Mammary epithelial cell (primary cell): Measurements from ENCODE around the gene SDHAF4.
"Not testable (repeated sequence)": the region's sequence is repeated elsewhere in the genome, so short reads cannot be mapped to it uniquely, and the experiment has no call there.

ENCODE experiments used
- EZH2 ChIP-seq: IDR thresholded peaks from 2 replicates; pipeline ENCODE4 v1.6.1; 2012; ENCODE audit warnings: low read length, inconsistent platforms, borderline replicate concordance
- TF ChIP-seq, protein P1 (sequence below), 2 donors: IDR thresholded peaks in 1 of 2; conservative IDR thresholded peaks in 1 of 2; 2 replicates each; pipeline ENCODE4 v1.5.1; 2011 to 2012; ENCODE audit warnings: inconsistent platforms in 2 of 2, low read length in 2 of 2, mild to moderate bottlenecking in 2 of 2, control low read depth in 1 of 2, low read depth in 1 of 2; ENCODE audit not compliant: insufficient read depth in 1 of 2; ENCODE audit errors: extremely low read depth in 1 of 2

DNA sequence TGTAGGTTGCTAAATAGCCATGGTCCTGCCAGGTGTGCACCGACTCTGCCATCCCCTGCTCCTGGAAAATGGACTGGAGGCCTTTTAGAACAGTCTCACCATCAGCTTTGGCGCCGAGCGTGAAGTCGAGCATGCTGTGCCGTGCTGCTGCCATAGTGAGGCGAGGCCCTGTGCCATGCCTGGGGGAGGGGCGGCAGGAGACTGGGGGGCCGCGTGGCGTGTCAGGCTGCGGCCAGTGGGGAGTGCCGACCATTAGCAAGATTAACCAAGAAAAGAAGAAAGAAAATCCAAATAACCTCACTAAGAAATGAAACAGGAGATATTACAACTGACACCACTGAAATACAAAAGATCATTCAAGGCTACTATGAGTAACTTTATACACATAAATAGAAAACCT, 42.5 kb downstream of the SDHAF4 start:
- TF ChIP-seq, protein P1, sequence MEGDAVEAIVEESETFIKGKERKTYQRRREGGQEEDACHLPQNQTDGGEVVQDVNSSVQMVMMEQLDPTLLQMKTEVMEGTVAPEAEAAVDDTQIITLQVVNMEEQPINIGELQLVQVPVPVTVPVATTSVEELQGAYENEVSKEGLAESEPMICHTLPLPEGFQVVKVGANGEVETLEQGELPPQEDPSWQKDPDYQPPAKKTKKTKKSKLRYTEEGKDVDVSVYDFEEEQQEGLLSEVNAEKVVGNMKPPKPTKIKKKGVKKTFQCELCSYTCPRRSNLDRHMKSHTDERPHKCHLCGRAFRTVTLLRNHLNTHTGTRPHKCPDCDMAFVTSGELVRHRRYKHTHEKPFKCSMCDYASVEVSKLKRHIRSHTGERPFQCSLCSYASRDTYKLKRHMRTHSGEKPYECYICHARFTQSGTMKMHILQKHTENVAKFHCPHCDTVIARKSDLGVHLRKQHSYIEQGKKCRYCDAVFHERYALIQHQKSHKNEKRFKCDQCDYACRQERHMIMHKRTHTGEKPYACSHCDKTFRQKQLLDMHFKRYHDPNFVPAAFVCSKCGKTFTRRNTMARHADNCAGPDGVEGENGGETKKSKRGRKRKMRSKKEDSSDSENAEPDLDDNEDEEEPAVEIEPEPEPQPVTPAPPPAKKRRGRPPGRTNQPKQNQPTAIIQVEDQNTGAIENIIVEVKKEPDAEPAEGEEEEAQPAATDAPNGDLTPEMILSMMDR (conservative IDR thresholded peaks at IDR 0.05 in 1 of 2, IDR thresholded peaks at IDR 0.05 in 1 of 2; ENCODE audit: extremely low read depth in 1 of 2, insufficient read depth in 1 of 2, low read depth in 1 of 2, low read length in 2 of 2): not testable (repeated sequence)
- not testable (repeated sequence) for TF ChIP-seq EZH2
